ENCODE results near the gene ZFYVE9. TPM values are rescaled to one million over a fixed set of nuclear protein-coding genes. Genes with fewer than 3 reads are reported as not detected.

Gene ZFYVE9
- total RNA-seq, 1 donor from 2014 or later: 16.5 TPM

DNA sequence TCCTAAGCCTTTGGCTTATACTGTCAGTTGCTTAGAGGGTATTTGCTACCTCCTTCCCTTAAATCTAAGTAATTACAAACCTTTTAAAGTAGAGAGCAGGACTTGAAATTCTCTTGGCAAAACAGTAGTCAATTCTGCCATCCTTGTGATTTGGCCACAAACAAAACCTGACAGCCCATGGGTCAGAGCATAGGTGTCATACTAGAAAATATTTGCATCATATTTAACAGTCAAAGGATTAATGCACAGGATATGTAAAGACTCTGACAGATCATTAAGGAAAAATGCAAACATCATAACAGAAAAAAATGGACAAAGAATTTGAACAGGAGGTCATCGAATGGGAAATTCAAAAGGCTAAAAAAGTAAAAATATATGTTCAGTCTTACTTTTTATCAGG lies 50.5 kb downstream of the ZFYVE9 start:
- Histone ChIP-seq H3K36me3 (ENCODE audit: insufficient read depth, low read length) (no peaks in the 10 kb centered on the region), H3K79me2 (ENCODE audit: insufficient read depth, low read length) (no peaks in the 10 kb centered on the region), H3K9ac (ENCODE audit: low read length) (no peak overlapping the region), H3K27ac (ENCODE audit: low read depth, low read length) (no peak overlapping the region), H3K4me1 (ENCODE audit: insufficient read depth, low read length) (no peaks in the 10 kb centered on the region), H3K4me3 (ENCODE audit: insufficient read depth, low read depth, low read length) (no peak overlapping the region), H4K20me1 (ENCODE audit: insufficient read depth, low read length) (peaks cover 9% of the 10 kb centered on the region), H3K9me3 (ENCODE audit: insufficient read depth, low read depth, low read length) (no peaks in the 10 kb centered on the region), H2AFZ (ENCODE audit: low read depth, low read length) (no peak overlapping the region), H3K4me2 (ENCODE audit: low read length) (no peak overlapping the region), H3K27me3 (ENCODE audit: insufficient read depth, low read length) (no peaks in the 10 kb centered on the region)
- Mint-ChIP-seq H3K4me1 (ENCODE audit: low read depth, unreplicated experiment) (peaks cover 9% of the 10 kb centered on the region), H3K27me3 (ENCODE audit: low read depth, unreplicated experiment) (no peaks in the 10 kb centered on the region), H3K36me3 (ENCODE audit: low read depth, unreplicated experiment) (no peaks in the 10 kb centered on the region), H3K4me3 (ENCODE audit: unreplicated experiment) (no peak overlapping the region), H3K27ac (ENCODE audit: unreplicated experiment) (no peak overlapping the region), H3K9me3 (ENCODE audit: unreplicated experiment) (no peaks in the 10 kb centered on the region)
- no peak for TF ChIP-seq EZH2 (IDR thresholded peaks at IDR 0.05; ENCODE audit: insufficient read depth, low read length)
- TF ChIP-seq, protein P1, sequence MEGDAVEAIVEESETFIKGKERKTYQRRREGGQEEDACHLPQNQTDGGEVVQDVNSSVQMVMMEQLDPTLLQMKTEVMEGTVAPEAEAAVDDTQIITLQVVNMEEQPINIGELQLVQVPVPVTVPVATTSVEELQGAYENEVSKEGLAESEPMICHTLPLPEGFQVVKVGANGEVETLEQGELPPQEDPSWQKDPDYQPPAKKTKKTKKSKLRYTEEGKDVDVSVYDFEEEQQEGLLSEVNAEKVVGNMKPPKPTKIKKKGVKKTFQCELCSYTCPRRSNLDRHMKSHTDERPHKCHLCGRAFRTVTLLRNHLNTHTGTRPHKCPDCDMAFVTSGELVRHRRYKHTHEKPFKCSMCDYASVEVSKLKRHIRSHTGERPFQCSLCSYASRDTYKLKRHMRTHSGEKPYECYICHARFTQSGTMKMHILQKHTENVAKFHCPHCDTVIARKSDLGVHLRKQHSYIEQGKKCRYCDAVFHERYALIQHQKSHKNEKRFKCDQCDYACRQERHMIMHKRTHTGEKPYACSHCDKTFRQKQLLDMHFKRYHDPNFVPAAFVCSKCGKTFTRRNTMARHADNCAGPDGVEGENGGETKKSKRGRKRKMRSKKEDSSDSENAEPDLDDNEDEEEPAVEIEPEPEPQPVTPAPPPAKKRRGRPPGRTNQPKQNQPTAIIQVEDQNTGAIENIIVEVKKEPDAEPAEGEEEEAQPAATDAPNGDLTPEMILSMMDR (IDR thresholded peaks at IDR 0.05; ENCODE audit: insufficient read depth, low read depth, low read length): no peak
- no peak for FAIRE-seq
- DNase-seq (ENCODE audit: low read depth): no peak

DNA sequence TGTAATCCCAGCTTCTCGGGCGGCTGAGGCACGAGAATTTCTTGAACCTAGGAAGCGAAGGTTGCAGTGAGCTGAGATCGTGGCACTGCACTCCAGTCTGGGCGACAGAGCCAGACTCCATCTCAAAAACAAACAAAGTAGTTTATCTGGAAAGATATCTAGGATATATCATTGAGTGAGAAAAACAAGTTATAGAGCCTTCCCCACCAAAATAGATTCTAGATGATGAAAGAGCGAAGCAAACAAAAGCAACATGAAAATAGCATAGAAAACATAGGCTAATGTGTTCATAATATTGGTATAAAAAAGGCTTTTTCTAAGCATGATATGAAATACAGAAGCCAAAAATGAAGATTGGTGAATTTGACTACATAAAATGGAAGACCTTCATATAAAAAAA lies 52.1 kb downstream of the ZFYVE9 start:
- Histone ChIP-seq H3K79me2 (ENCODE audit: insufficient read depth, low read length) (no peaks in the 10 kb centered on the region), H3K4me1 (ENCODE audit: insufficient read depth, low read length) (no peaks in the 10 kb centered on the region), H3K36me3 (ENCODE audit: insufficient read depth, low read length) (no peaks in the 10 kb centered on the region), H3K9me3 (ENCODE audit: insufficient read depth, low read depth, low read length) (no peaks in the 10 kb centered on the region), H4K20me1 (ENCODE audit: insufficient read depth, low read length) (peaks cover 9% of the 10 kb centered on the region), H2AFZ (ENCODE audit: low read depth, low read length) (no peak overlapping the region), H3K27ac (ENCODE audit: low read depth, low read length) (no peak overlapping the region), H3K4me2 (ENCODE audit: low read length) (no peak overlapping the region), H3K9ac (ENCODE audit: low read length) (no peak overlapping the region), H3K4me3 (ENCODE audit: insufficient read depth, low read depth, low read length) (no peak overlapping the region), H3K27me3 (ENCODE audit: insufficient read depth, low read length) (no peaks in the 10 kb centered on the region)
- TF ChIP-seq, protein P1 (IDR thresholded peaks at IDR 0.05; ENCODE audit: insufficient read depth, low read depth, low read length): no peak
- no peak for TF ChIP-seq EZH2 (IDR thresholded peaks at IDR 0.05; ENCODE audit: insufficient read depth, low read length)
- FAIRE-seq (no peak), DNase-seq (ENCODE audit: low read depth) (no peak)
- Mint-ChIP-seq H3K27ac (ENCODE audit: unreplicated experiment) (no peak overlapping the region), H3K9me3 (ENCODE audit: unreplicated experiment) (no peaks in the 10 kb centered on the region), H3K4me1 (ENCODE audit: low read depth, unreplicated experiment) (peaks cover 9% of the 10 kb centered on the region), H3K4me3 (ENCODE audit: unreplicated experiment) (no peak overlapping the region), H3K27me3 (ENCODE audit: low read depth, unreplicated experiment) (no peaks in the 10 kb centered on the region), H3K36me3 (ENCODE audit: low read depth, unreplicated experiment) (no peaks in the 10 kb centered on the region)

DNA sequence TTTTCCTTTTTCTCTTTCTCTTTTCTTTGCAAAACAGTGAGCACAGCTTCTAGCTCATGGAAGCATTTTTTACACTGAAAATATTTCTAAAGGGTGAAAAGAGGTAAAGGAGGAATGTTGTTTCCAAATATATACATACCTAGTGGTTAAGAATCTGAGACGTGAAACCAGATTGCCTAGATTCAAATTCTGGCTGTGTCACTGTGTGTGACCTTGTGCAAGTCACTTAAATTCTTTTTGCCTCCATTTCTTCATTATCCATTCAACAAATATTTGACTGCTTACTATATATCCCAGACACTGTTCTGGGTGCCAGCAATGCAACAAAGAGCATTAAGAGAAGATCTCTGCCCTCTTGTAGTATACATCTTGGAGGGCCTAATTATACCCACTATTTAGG lies 53.3 kb downstream of the ZFYVE9 start:
- no peak overlapping the region for H3K9ac ChIP-seq (ENCODE audit: low read length)
- no peaks in the 10 kb centered on the region for H3K4me1 ChIP-seq (ENCODE audit: insufficient read depth, low read length)
- peak; percentile 37 for FAIRE-seq
- no peaks in the 10 kb centered on the region for H3K9me3 Mint-ChIP-seq (ENCODE audit: unreplicated experiment)
- no peaks in the 10 kb centered on the region for H3K27me3 Mint-ChIP-seq (ENCODE audit: low read depth, unreplicated experiment)
- H3K4me1 Mint-ChIP-seq (ENCODE audit: low read depth, unreplicated experiment): peaks cover 9% of the 10 kb centered on the region
- H4K20me1 ChIP-seq (ENCODE audit: insufficient read depth, low read length): peaks cover 9% of the 10 kb centered on the region
- no peak overlapping the region for H3K27ac ChIP-seq (ENCODE audit: low read depth, low read length)
- no peak overlapping the region for H3K4me2 ChIP-seq (ENCODE audit: low read length)
- no peaks in the 10 kb centered on the region for H3K9me3 ChIP-seq (ENCODE audit: insufficient read depth, low read depth, low read length)
- H3K79me2 ChIP-seq (ENCODE audit: insufficient read depth, low read length): no peaks in the 10 kb centered on the region
- H3K36me3 ChIP-seq (ENCODE audit: insufficient read depth, low read length): no peaks in the 10 kb centered on the region
- H3K36me3 Mint-ChIP-seq (ENCODE audit: low read depth, unreplicated experiment): no peaks in the 10 kb centered on the region
- TF ChIP-seq, protein P1 (IDR thresholded peaks at IDR 0.05; ENCODE audit: insufficient read depth, low read depth, low read length): no peak
- TF ChIP-seq EZH2 (IDR thresholded peaks at IDR 0.05; ENCODE audit: insufficient read depth, low read length): no peak
- no peak overlapping the region for H2AFZ ChIP-seq (ENCODE audit: low read depth, low read length)
- H3K27ac Mint-ChIP-seq (ENCODE audit: unreplicated experiment): no peak overlapping the region
- H3K4me3 Mint-ChIP-seq (ENCODE audit: unreplicated experiment): no peak overlapping the region
- DNase-seq (ENCODE audit: low read depth): peak; percentile 65
- no peaks in the 10 kb centered on the region for H3K27me3 ChIP-seq (ENCODE audit: insufficient read depth, low read length)
- H3K4me3 ChIP-seq (ENCODE audit: insufficient read depth, low read depth, low read length): no peak overlapping the region

All from astrocyte (in vitro differentiated cells and primary cell).